Central memory CD8-positive, alpha-beta T cell (primary cell): Measurements from ENCODE around the gene NKX2-3.

ENCODE experiments used
- ATAC-seq: fragments of 150-1000 bp; cut with Tn5 transposase; replicated peaks from 2 replicates; pipeline ENCODE4 v1.10.0; 2022; ENCODE audit warnings: mild to moderate bottlenecking, moderate FRiP score, moderate number of reproducible peaks; ENCODE audit not compliant: poor library complexity, severe bottlenecking; ENCODE audit errors: extremely low read depth
- DNase-seq, 2 donors: peaks; one replicate each; pipeline ENCODE4 v3.0.0; 2021; ENCODE audit warnings: low spot score in 2 of 2
- H3K27ac Mint-ChIP-seq: one replicate; pipeline ENCODE4 v1.8.0; 2022; ENCODE audit warnings: low read depth, mild to moderate bottlenecking, moderate library complexity, mixed read lengths
- H3K27me3 Mint-ChIP-seq: one replicate; pipeline ENCODE4 v1.8.0; 2022; ENCODE audit warnings: mixed read lengths
- H3K36me3 Mint-ChIP-seq: one replicate; pipeline ENCODE4 v1.8.0; 2022; ENCODE audit warnings: mild to moderate bottlenecking, moderate library complexity, mixed read lengths; ENCODE audit not compliant: insufficient read depth
- H3K4me1 Mint-ChIP-seq: one replicate; pipeline ENCODE4 v1.8.0; 2022; ENCODE audit warnings: mixed read lengths
- H3K4me3 Mint-ChIP-seq: one replicate; pipeline ENCODE4 v1.8.0; 2022; ENCODE audit warnings: mild to moderate bottlenecking, moderate library complexity, mixed read lengths
- H3K9me3 Mint-ChIP-seq: one replicate; pipeline ENCODE4 v1.8.0; 2022; ENCODE audit warnings: mixed read lengths

NKX2-3 gene

GRCh38 chr10:99558708-99559107, 26.0 kb downstream of the NKX2-3 start:
- peaks cover 44% of the 10 kb centered on the region for H3K27me3 Mint-ChIP-seq
- H3K4me1 Mint-ChIP-seq, result peaks cover 16% of the 10 kb centered on the region
- no peaks in the 10 kb centered on the region for H3K9me3 Mint-ChIP-seq
- DNase-seq (no peak), ATAC-seq (no peak)
- H3K27ac Mint-ChIP-seq, result no peak overlapping the region
- peaks cover 3% of the 10 kb centered on the region for H3K36me3 Mint-ChIP-seq
- no peak overlapping the region for H3K4me3 Mint-ChIP-seq

GRCh38 chr10:99560277-99561126, 27.8 kb downstream of the NKX2-3 start:
- H3K27ac Mint-ChIP-seq, result no peak overlapping the region
- H3K4me1 Mint-ChIP-seq, result peaks cover 15% of the 10 kb centered on the region
- no peaks in the 10 kb centered on the region for H3K9me3 Mint-ChIP-seq
- H3K4me3 Mint-ChIP-seq, result no peak overlapping the region
- DNase-seq (peak in 1 of 2 donors; percentile 26), ATAC-seq (no peak)
- peaks cover 3% of the 10 kb centered on the region for H3K36me3 Mint-ChIP-seq
- peaks cover 28% of the 10 kb centered on the region for H3K27me3 Mint-ChIP-seq

- Mint-ChIP-seq H3K27me3 (peaks cover 45% of the 10 kb centered on the region), H3K4me1 (peaks cover 5% of the 10 kb centered on the region), H3K9me3 (no peaks in the 10 kb centered on the region), H3K36me3 (peaks cover 3% of the 10 kb centered on the region), H3K27ac (no peak overlapping the region), H3K4me3 (no peak overlapping the region)
- no peak for ATAC-seq
- no peak for DNase-seq
Measured at GRCh38 chr10:99562631-99563030, 29.9 kb downstream of the NKX2-3 start.

GRCh38 chr10:99564361-99564760, 31.6 kb downstream of the NKX2-3 start:
- peaks cover 61% of the 10 kb centered on the region for H3K27me3 Mint-ChIP-seq
- ATAC-seq (no peak), DNase-seq (no peak)
- peaks cover 3% of the 10 kb centered on the region for H3K36me3 Mint-ChIP-seq
- peaks cover 5% of the 10 kb centered on the region for H3K4me1 Mint-ChIP-seq
- no peaks in the 10 kb centered on the region for H3K9me3 Mint-ChIP-seq
- no peak overlapping the region for H3K27ac Mint-ChIP-seq
- H3K4me3 Mint-ChIP-seq, result no peak overlapping the region

- ATAC-seq (no peak), DNase-seq (no peak)
- peaks cover 5% of the 10 kb centered on the region for H3K4me1 Mint-ChIP-seq
- H3K27ac Mint-ChIP-seq, result no peak overlapping the region
- peaks cover 3% of the 10 kb centered on the region for H3K36me3 Mint-ChIP-seq
- peaks cover 64% of the 10 kb centered on the region for H3K27me3 Mint-ChIP-seq
- no peaks in the 10 kb centered on the region for H3K9me3 Mint-ChIP-seq
- no peak overlapping the region for H3K4me3 Mint-ChIP-seq
Measured at GRCh38 chr10:99565166-99565565, 32.4 kb downstream of the NKX2-3 start.

GRCh38 chr10:99569253-99569939, 36.7 kb downstream of the NKX2-3 start:
- no peaks in the 10 kb centered on the region for H3K9me3 Mint-ChIP-seq
- no peaks in the 10 kb centered on the region for H3K4me1 Mint-ChIP-seq
- H3K27me3 Mint-ChIP-seq, result peaks cover 65% of the 10 kb centered on the region
- no peak for DNase-seq
- H3K27ac Mint-ChIP-seq, result no peak overlapping the region
- ATAC-seq, result no peak
- no peak overlapping the region for H3K4me3 Mint-ChIP-seq
- peaks cover 2% of the 10 kb centered on the region for H3K36me3 Mint-ChIP-seq

- peaks cover 2% of the 10 kb centered on the region for H3K36me3 Mint-ChIP-seq
- no peak overlapping the region for H3K4me3 Mint-ChIP-seq
- no peak for ATAC-seq
- no peaks in the 10 kb centered on the region for H3K9me3 Mint-ChIP-seq
- H3K4me1 Mint-ChIP-seq, result no peaks in the 10 kb centered on the region
- H3K27me3 Mint-ChIP-seq, result peaks cover 65% of the 10 kb centered on the region
- DNase-seq, result no peak
- no peak overlapping the region for H3K27ac Mint-ChIP-seq
Measured at GRCh38 chr10:99569961-99570360, 37.2 kb downstream of the NKX2-3 start.

- Mint-ChIP-seq H3K27me3 (peaks cover 56% of the 10 kb centered on the region), H3K4me1 (no peaks in the 10 kb centered on the region), H3K27ac (no peak overlapping the region), H3K36me3 (peaks cover 2% of the 10 kb centered on the region), H3K4me3 (no peak overlapping the region), H3K9me3 (no peaks in the 10 kb centered on the region)
- ATAC-seq (no peak), DNase-seq (no peak)
Measured at GRCh38 chr10:99571816-99572215, 39.1 kb downstream of the NKX2-3 start.

GRCh38 chr10:99573790-99574189, 41.0 kb downstream of the NKX2-3 start:
- Mint-ChIP-seq H3K9me3 (no peaks in the 10 kb centered on the region), H3K4me3 (no peak overlapping the region), H3K27ac (no peak overlapping the region), H3K36me3 (peaks cover 2% of the 10 kb centered on the region), H3K4me1 (no peaks in the 10 kb centered on the region), H3K27me3 (peaks cover 50% of the 10 kb centered on the region)
- no peak for ATAC-seq
- no peak for DNase-seq

- H3K4me3 Mint-ChIP-seq, result no peak overlapping the region
- H3K4me1 Mint-ChIP-seq, result no peaks in the 10 kb centered on the region
- H3K9me3 Mint-ChIP-seq, result no peaks in the 10 kb centered on the region
- DNase-seq, result no peak
- ATAC-seq, result no peak
- H3K27ac Mint-ChIP-seq, result no peak overlapping the region
- peaks cover 47% of the 10 kb centered on the region for H3K27me3 Mint-ChIP-seq
- no peaks in the 10 kb centered on the region for H3K36me3 Mint-ChIP-seq
Measured at GRCh38 chr10:99579971-99580370, 47.2 kb downstream of the NKX2-3 start.

GRCh38 chr10:99582255-99582770, 49.6 kb downstream of the NKX2-3 start:
- Mint-ChIP-seq H3K4me1 (no peaks in the 10 kb centered on the region), H3K36me3 (no peaks in the 10 kb centered on the region), H3K9me3 (no peaks in the 10 kb centered on the region), H3K27ac (peak overlapping the region; percentile 83), H3K27me3 (peaks cover 47% of the 10 kb centered on the region), H3K4me3 (no peak overlapping the region)
- DNase-seq, result no peak
- no peak for ATAC-seq

- DNase-seq, result no peak
- no peak for ATAC-seq
- no peaks in the 10 kb centered on the region for H3K9me3 Mint-ChIP-seq
- H3K36me3 Mint-ChIP-seq, result no peaks in the 10 kb centered on the region
- H3K27ac Mint-ChIP-seq, result no peak overlapping the region
- no peak overlapping the region for H3K4me3 Mint-ChIP-seq
- H3K27me3 Mint-ChIP-seq, result peaks cover 46% of the 10 kb centered on the region
- H3K4me1 Mint-ChIP-seq, result no peaks in the 10 kb centered on the region
Measured at GRCh38 chr10:99583687-99584086, 50.9 kb downstream of the NKX2-3 start.
